ENCODE results near the gene TEX14. TPM values are rescaled to one million over a fixed set of nuclear protein-coding genes. Genes with fewer than 3 reads are reported as not detected.

Gene TEX14
- total and polyA plus RNA-seq, 7 experiments from 2014 or later: 0.17 to 2.4 (median 0.54) TPM; not detected in 2

GRCh38 chr17:58572846-58573245 is 119.0 kb downstream of the TEX14 start:
- no peaks in the 10 kb centered on the region for H3K27me3 ChIP-seq (ENCODE audit: control insufficient read depth in 2 of 2, insufficient read depth in 2 of 2, low read length in 2 of 2)
- H3K9me3 ChIP-seq (ENCODE audit: control insufficient read depth in 2 of 3, low read length in 3 of 3): no peaks in the 10 kb centered on the region
- Mint-ChIP-seq H3K9me3 (no peaks in the 10 kb centered on the region), H3K27me3 (peaks cover 0 to 6% (median 0%) of the 10 kb centered on the region in 5 donors), H3K4me3 (no peak overlapping the region), H3K4me1 (peaks cover 0 to 10% (median 0%) of the 10 kb centered on the region in 7 donors), H3K36me3 (no peaks in the 10 kb centered on the region), H3K27ac (no peak overlapping the region)
- no peaks in the 10 kb centered on the region for H3K4me1 ChIP-seq (ENCODE audit: control insufficient read depth in 2 of 2, insufficient read depth in 2 of 2, low read length in 2 of 2)
- DNase-seq (no peak), ATAC-seq (no peak)
- ChIA-PET CTCF (no interaction called here), POLR2A (no interaction called here)
- H3K27ac ChIP-seq (ENCODE audit: low read depth, low read length): no peak overlapping the region
- H3K36me3 ChIP-seq (ENCODE audit: control insufficient read depth in 2 of 3, insufficient read depth in 3 of 3, low read length in 3 of 3): no peaks in the 10 kb centered on the region
- intact Hi-C loops (cut with micrococcal nuclease): no loop called here
- no peak overlapping the region for H3K4me3 ChIP-seq (ENCODE audit: low read length)

- Histone ChIP-seq H3K4me3 (ENCODE audit: low read length) (no peak overlapping the region), H3K9me3 (ENCODE audit: control insufficient read depth in 2 of 3, low read length in 3 of 3) (no peaks in the 10 kb centered on the region), H3K27me3 (ENCODE audit: control insufficient read depth in 2 of 2, insufficient read depth in 2 of 2, low read length in 2 of 2) (no peaks in the 10 kb centered on the region), H3K4me1 (ENCODE audit: control insufficient read depth in 2 of 2, insufficient read depth in 2 of 2, low read length in 2 of 2) (no peaks in the 10 kb centered on the region), H3K27ac (ENCODE audit: low read depth, low read length) (no peak overlapping the region), H3K36me3 (ENCODE audit: control insufficient read depth in 2 of 3, insufficient read depth in 3 of 3, low read length in 3 of 3) (no peaks in the 10 kb centered on the region)
- DNase-seq (no peak), ATAC-seq (no peak)
- Mint-ChIP-seq H3K27me3 (peaks cover 0 to 17% (median 0%) of the 10 kb centered on the region in 5 donors), H3K27ac (no peak overlapping the region), H3K4me3 (no peak overlapping the region), H3K9me3 (no peaks in the 10 kb centered on the region), H3K4me1 (peaks cover 0 to 11% (median 0%) of the 10 kb centered on the region in 7 donors), H3K36me3 (no peaks in the 10 kb centered on the region)
- intact Hi-C loops (cut with micrococcal nuclease): no loop called here
- ChIA-PET CTCF (no interaction called here), POLR2A (no interaction called here)
These were observed 121.1 kb downstream of the TEX14 start for GRCh38 chr17:58570758-58571157.

DNA sequence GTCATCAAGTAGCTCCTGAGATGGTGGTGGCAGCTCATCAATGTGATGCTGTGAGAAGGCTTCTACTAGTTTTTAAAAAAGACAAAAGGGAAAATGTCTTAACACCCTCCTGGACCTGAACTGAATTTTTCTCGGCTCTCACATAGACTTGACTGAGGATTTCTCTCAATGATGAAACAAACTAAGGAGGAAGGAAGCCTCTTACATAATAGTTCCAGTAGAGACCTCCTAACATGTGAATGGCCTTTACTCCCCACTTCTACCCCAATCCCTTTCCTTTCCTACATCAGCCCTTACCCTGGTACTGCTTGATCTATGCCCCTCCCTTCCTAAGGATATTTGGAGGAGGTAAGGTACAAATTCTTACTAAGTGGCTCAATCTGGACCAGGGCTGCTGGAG is 122.6 kb downstream of the TEX14 start:
- ChIA-PET CTCF (no interaction called here), POLR2A (no interaction called here)
- DNase-seq (no peak), ATAC-seq (no peak)
- Mint-ChIP-seq H3K36me3 (no peaks in the 10 kb centered on the region), H3K27me3 (peaks cover 0 to 20% (median 0%) of the 10 kb centered on the region in 5 donors), H3K4me1 (peaks cover 0 to 7% (median 0%) of the 10 kb centered on the region in 7 donors), H3K4me3 (no peak overlapping the region), H3K27ac (no peak overlapping the region), H3K9me3 (no peaks in the 10 kb centered on the region)
- H3K36me3 ChIP-seq (ENCODE audit: control insufficient read depth in 2 of 3, insufficient read depth in 3 of 3, low read length in 3 of 3): no peaks in the 10 kb centered on the region
- no peaks in the 10 kb centered on the region for H3K4me1 ChIP-seq (ENCODE audit: control insufficient read depth in 2 of 2, insufficient read depth in 2 of 2, low read length in 2 of 2)
- H3K9me3 ChIP-seq (ENCODE audit: control insufficient read depth in 2 of 3, low read length in 3 of 3): no peaks in the 10 kb centered on the region
- no peak overlapping the region for H3K27ac ChIP-seq (ENCODE audit: low read depth, low read length)
- H3K27me3 ChIP-seq (ENCODE audit: control insufficient read depth in 2 of 2, insufficient read depth in 2 of 2, low read length in 2 of 2): no peaks in the 10 kb centered on the region
- no peak overlapping the region for H3K4me3 ChIP-seq (ENCODE audit: low read length)
- intact Hi-C loops (cut with micrococcal nuclease): no loop called here

- H3K27me3 ChIP-seq (ENCODE audit: control insufficient read depth in 2 of 2, insufficient read depth in 2 of 2, low read length in 2 of 2): no peaks in the 10 kb centered on the region
- POLR2A ChIA-PET: no interaction called here
- Mint-ChIP-seq H3K27ac (no peak overlapping the region), H3K27me3 (peaks cover 0 to 20% (median 0%) of the 10 kb centered on the region in 5 donors), H3K4me3 (no peak overlapping the region), H3K4me1 (peaks cover 0 to 7% (median 0%) of the 10 kb centered on the region in 7 donors), H3K9me3 (no peaks in the 10 kb centered on the region), H3K36me3 (no peaks in the 10 kb centered on the region)
- ATAC-seq (no peak), DNase-seq (no peak)
- intact Hi-C loops (cut with micrococcal nuclease): no loop called here
- CTCF ChIA-PET: no interaction called here
- no peak overlapping the region for H3K27ac ChIP-seq (ENCODE audit: low read depth, low read length)
- H3K4me1 ChIP-seq (ENCODE audit: control insufficient read depth in 2 of 2, insufficient read depth in 2 of 2, low read length in 2 of 2): no peaks in the 10 kb centered on the region
- no peak overlapping the region for H3K4me3 ChIP-seq (ENCODE audit: low read length)
- H3K36me3 ChIP-seq (ENCODE audit: control insufficient read depth in 2 of 3, insufficient read depth in 3 of 3, low read length in 3 of 3): no peaks in the 10 kb centered on the region
- no peaks in the 10 kb centered on the region for H3K9me3 ChIP-seq (ENCODE audit: control insufficient read depth in 2 of 3, low read length in 3 of 3)
These were observed 123.6 kb downstream of the TEX14 start for GRCh38 chr17:58568044-58568799.

GRCh38 chr17:58565389-58566311 is 126.2 kb downstream of the TEX14 start:
- Histone ChIP-seq H3K4me3 (ENCODE audit: low read length) (no peak overlapping the region), H3K36me3 (ENCODE audit: control insufficient read depth in 2 of 3, insufficient read depth in 3 of 3, low read length in 3 of 3) (no peaks in the 10 kb centered on the region), H3K4me1 (ENCODE audit: control insufficient read depth in 2 of 2, insufficient read depth in 2 of 2, low read length in 2 of 2) (no peaks in the 10 kb centered on the region), H3K9me3 (ENCODE audit: control insufficient read depth in 2 of 3, low read length in 3 of 3) (no peaks in the 10 kb centered on the region), H3K27ac (ENCODE audit: low read depth, low read length) (no peak overlapping the region), H3K27me3 (ENCODE audit: control insufficient read depth in 2 of 2, insufficient read depth in 2 of 2, low read length in 2 of 2) (no peaks in the 10 kb centered on the region)
- no peaks in the 10 kb centered on the region for H3K36me3 Mint-ChIP-seq
- POLR2A ChIA-PET: interaction anchor here (0.6 kb wide), 1 partner anchor 439 kb away, joined by 3 read pairs; no protein-coding TSS in a partner anchor
- CTCF ChIA-PET: interaction anchor here (0.5 to 1.2 kb wide), 3 partner anchors 22 to 437 kb away, joined by 3 to 4 read pairs (median 4); no protein-coding TSS in a partner anchor
- H3K4me3 Mint-ChIP-seq: no peak overlapping the region
- intact Hi-C loops (cut with micrococcal nuclease): no loop called here
- H3K27me3 Mint-ChIP-seq: peaks cover 0 to 20% (median 0%) of the 10 kb centered on the region in 5 donors
- H3K4me1 Mint-ChIP-seq: peaks cover 0 to 7% (median 0%) of the 10 kb centered on the region in 7 donors
- no peaks in the 10 kb centered on the region for H3K9me3 Mint-ChIP-seq
- no peak overlapping the region for H3K27ac Mint-ChIP-seq
- DNase-seq (no peak), ATAC-seq (no peak)

GRCh38 chr17:58564971-58565370 is 126.9 kb downstream of the TEX14 start:
- Histone ChIP-seq H3K27ac (ENCODE audit: low read depth, low read length) (no peak overlapping the region), H3K9me3 (ENCODE audit: control insufficient read depth in 2 of 3, low read length in 3 of 3) (no peaks in the 10 kb centered on the region), H3K4me3 (ENCODE audit: low read length) (no peak overlapping the region), H3K27me3 (ENCODE audit: control insufficient read depth in 2 of 2, insufficient read depth in 2 of 2, low read length in 2 of 2) (no peaks in the 10 kb centered on the region), H3K36me3 (ENCODE audit: control insufficient read depth in 2 of 3, insufficient read depth in 3 of 3, low read length in 3 of 3) (no peaks in the 10 kb centered on the region), H3K4me1 (ENCODE audit: control insufficient read depth in 2 of 2, insufficient read depth in 2 of 2, low read length in 2 of 2) (no peaks in the 10 kb centered on the region)
- Mint-ChIP-seq H3K9me3 (no peaks in the 10 kb centered on the region), H3K36me3 (no peaks in the 10 kb centered on the region), H3K27me3 (peaks cover 0 to 20% (median 0%) of the 10 kb centered on the region in 5 donors), H3K4me1 (peaks cover 0 to 7% (median 0%) of the 10 kb centered on the region in 7 donors), H3K27ac (no peak overlapping the region), H3K4me3 (no peak overlapping the region)
- ChIA-PET POLR2A (interaction anchor here (0.6 kb wide), 1 partner anchor 440 kb away, joined by 3 read pairs; no protein-coding TSS in a partner anchor), CTCF (interaction anchor here (0.5 to 1.2 kb wide), 3 partner anchors 8 to 438 kb away, joined by 3 to 4 read pairs (median 4); no protein-coding TSS in a partner anchor)
- no peak for ATAC-seq
- intact Hi-C loops (cut with micrococcal nuclease): no loop called here
- DNase-seq: no peak
